CD4-positive, CD25-positive, alpha-beta regulatory T cell (primary cell): Measurements from ENCODE around the gene CCDC88C. TPM values are rescaled to one million over a fixed set of nuclear protein-coding genes. Genes with fewer than 3 reads are reported as not detected.

Source experiments
- ATAC-seq, 2 donors: fragments of 150-1000 bp; cut with Tn5 transposase; one replicate each; pipeline ENCODE4 v1.10.0; 2021; ENCODE audit warnings: low read depth in 2 of 2, moderate number of reproducible peaks in 2 of 2, moderate library complexity in 1 of 2
- DNase-seq, 3 donors: peaks; one replicate each; pipeline versions ENCODE4 v3.0.0 to v3.0.0-alpha.2; 2012 to 2022; ENCODE audit warnings: mixed read lengths in 1 of 3
- H3K27ac ChIP-seq: one replicate; pipeline ENCODE4 v1.7.0; 2013; ENCODE audit warnings: mild to moderate bottlenecking, low read length; ENCODE audit not compliant: insufficient read depth, poor library complexity, severe bottlenecking
- H3K27me3 ChIP-seq: one replicate; pipeline ENCODE4 v1.7.0; 2013; ENCODE audit warnings: low read length; ENCODE audit not compliant: control insufficient read depth, insufficient read depth
- H3K36me3 ChIP-seq: one replicate; pipeline ENCODE4 v1.7.0; 2013; ENCODE audit warnings: mild to moderate bottlenecking, low read length, moderate library complexity; ENCODE audit not compliant: control insufficient read depth, insufficient read depth
- H3K4me1 ChIP-seq: 2 replicates; pipeline ENCODE4 v1.7.0; 2013; ENCODE audit warnings: mild to moderate bottlenecking, low read length; ENCODE audit not compliant: insufficient read depth, control insufficient read depth, poor library complexity, severe bottlenecking
- H3K4me3 ChIP-seq: one replicate; pipeline ENCODE4 v1.7.0; 2013; ENCODE audit warnings: low read depth, mild to moderate bottlenecking, low read length, moderate library complexity
- H3K9me3 ChIP-seq, 2 experiments: 1 replicate in 1 of 2; 2 replicates in 1 of 2; pipeline ENCODE4 v1.7.0; 2013; ENCODE audit warnings: low read length in 2 of 2, mild to moderate bottlenecking in 1 of 2, moderate library complexity in 1 of 2; ENCODE audit not compliant: control insufficient read depth in 2 of 2
- H3K27ac Mint-ChIP-seq, 3 donors: one replicate each; pipeline ENCODE4 v1.8.0; 2020 to 2022; ENCODE audit warnings: mild to moderate bottlenecking in 3 of 3, mixed read lengths in 3 of 3, moderate library complexity in 2 of 3
- H3K27me3 Mint-ChIP-seq: one replicate; pipeline ENCODE4 v1.8.0; 2022; ENCODE audit warnings: mild to moderate bottlenecking, mixed read lengths
- H3K36me3 Mint-ChIP-seq: one replicate; pipeline ENCODE4 v1.8.0; 2020; ENCODE audit warnings: mixed read lengths
- H3K4me1 Mint-ChIP-seq, 4 donors: one replicate each; pipeline ENCODE4 v1.8.0; 2020 to 2022; ENCODE audit warnings: mixed read lengths in 4 of 4, mild to moderate bottlenecking in 1 of 4
- H3K4me3 Mint-ChIP-seq, 4 donors: one replicate each; pipeline ENCODE4 v1.8.0; 2020 to 2022; ENCODE audit warnings: mild to moderate bottlenecking in 4 of 4, mixed read lengths in 4 of 4, moderate library complexity in 3 of 4
- H3K9me3 Mint-ChIP-seq, 7 donors: one replicate each; pipeline ENCODE4 v1.8.0; 2020 to 2022; ENCODE audit warnings: mixed read lengths in 7 of 7, mild to moderate bottlenecking in 3 of 7, moderate library complexity in 2 of 7
- polyA plus RNA-seq, 4 donors: library from polyadenylated mRNA; unstranded; fragments of 300-500 nt; fragmentation: Illumina TruSeq; gene quantifications; one replicate each; pipeline ENCODE4 v1.2.3, GENCODE V29; 2021
- total RNA-seq: library from RNA; stranded (reverse); gene quantifications from one replicate; pipeline ENCODE4 v1.2.3, GENCODE V29; 2022

The CCDC88C gene
- total and polyA plus RNA-seq, 5 donors from 2014 or later, result 25.9 to 466 (median 31.8) TPM

DNA sequence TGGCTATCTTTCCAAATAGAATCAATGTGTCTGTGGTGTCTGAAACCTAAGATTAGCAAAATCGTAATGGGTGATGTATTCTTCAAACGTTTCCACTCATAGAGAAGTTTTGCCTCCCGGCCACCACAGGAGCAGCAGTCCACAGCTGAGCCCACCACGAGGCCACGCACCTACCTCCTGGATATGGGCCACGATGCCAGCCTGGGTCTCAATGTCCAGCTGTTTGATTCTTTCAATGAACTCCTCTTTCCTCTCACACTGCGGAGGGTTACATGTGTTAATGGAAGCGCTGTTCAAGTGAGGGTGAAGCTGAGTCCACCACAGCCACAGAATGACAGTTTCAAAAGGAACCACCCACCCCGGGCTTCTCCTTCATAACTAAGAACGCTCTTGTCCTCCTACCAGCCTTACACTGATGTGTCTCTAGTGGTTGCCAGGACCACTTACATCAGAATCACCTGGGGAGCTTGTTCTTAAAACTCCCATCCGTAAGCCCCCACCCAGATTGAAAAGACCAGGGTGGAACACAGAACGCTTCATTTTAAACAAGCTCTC is 75.3 kb downstream of the CCDC88C start:
- peak overlapping the region in 1 of 4 donors; percentile 86 for H3K4me3 Mint-ChIP-seq
- Histone ChIP-seq H3K27ac (no peak overlapping the region), H3K27me3 (no peaks in the 10 kb centered on the region), H3K9me3 (no peaks in the 10 kb centered on the region), H3K36me3 (peaks cover 68% of the 10 kb centered on the region), H3K4me1 (peaks cover 17% of the 10 kb centered on the region), H3K4me3 (no peak overlapping the region)
- DNase-seq, result no peak
- H3K4me1 Mint-ChIP-seq, result peaks cover 14 to 51% (median 23%) of the 10 kb centered on the region in 4 donors
- peaks cover 5% of the 10 kb centered on the region for H3K27me3 Mint-ChIP-seq
- no peaks in the 10 kb centered on the region for H3K9me3 Mint-ChIP-seq
- no peak for ATAC-seq
- H3K36me3 Mint-ChIP-seq, result peaks cover 38% of the 10 kb centered on the region
- peak overlapping the region; percentile 42 to 56 (median 52) for H3K27ac Mint-ChIP-seq

DNA sequence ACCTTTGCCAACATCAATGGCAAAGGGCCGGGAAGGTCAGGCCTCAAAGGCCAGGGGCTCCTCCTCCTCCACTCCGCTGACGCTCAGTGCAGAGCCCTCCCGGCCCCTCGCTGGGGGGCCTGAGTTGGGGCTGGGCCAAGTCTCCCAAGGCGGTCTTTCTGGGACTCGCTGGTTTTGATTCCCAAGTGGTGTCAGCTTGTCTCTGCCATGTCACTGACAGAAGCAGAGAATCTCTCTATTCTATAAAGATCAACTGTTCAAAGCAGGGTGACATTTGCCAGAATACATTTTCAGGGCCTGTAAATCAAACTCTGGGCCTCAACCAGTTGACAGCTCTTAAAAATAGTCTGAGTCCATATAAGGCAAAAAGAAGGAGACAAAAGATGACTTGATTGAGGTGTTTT is 75.9 kb downstream of the CCDC88C start:
- Mint-ChIP-seq H3K36me3 (peaks cover 33% of the 10 kb centered on the region), H3K27ac (peak overlapping the region in 2 of 3 donors; percentile 23 to 52), H3K27me3 (no peaks in the 10 kb centered on the region), H3K9me3 (no peaks in the 10 kb centered on the region), H3K4me1 (peaks cover 9 to 45% (median 18%) of the 10 kb centered on the region in 4 donors), H3K4me3 (no peak overlapping the region)
- H3K4me1 ChIP-seq, result peaks cover 12% of the 10 kb centered on the region
- peaks cover 73% of the 10 kb centered on the region for H3K36me3 ChIP-seq
- H3K4me3 ChIP-seq, result no peak overlapping the region
- H3K27me3 ChIP-seq, result no peaks in the 10 kb centered on the region
- DNase-seq (no peak), ATAC-seq (no peak)
- peak overlapping the region; percentile 51 for H3K27ac ChIP-seq
- H3K9me3 ChIP-seq, result no peaks in the 10 kb centered on the region

DNA sequence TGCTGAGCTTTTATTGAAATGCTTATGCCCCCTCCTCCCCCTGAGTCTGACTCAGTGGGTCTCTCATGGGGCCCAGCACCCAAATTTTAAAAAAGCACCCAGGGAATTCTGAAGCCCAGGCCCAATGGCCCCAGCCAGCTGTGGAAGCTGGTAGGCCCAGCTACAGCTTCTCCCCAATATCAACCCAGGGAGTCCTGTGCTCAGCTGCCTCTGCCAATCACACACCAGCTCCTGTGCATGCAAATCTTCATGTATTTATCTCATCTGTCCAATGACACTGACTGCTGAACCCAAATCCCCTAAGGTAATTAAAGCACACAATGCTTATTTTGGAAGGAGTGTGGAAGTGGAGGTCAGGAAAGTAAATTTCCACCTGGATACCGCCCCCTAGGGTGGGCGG is 76.3 kb downstream of the CCDC88C start:
- ATAC-seq (no peak), DNase-seq (no peak)
- Mint-ChIP-seq H3K36me3 (peaks cover 33% of the 10 kb centered on the region), H3K9me3 (no peaks in the 10 kb centered on the region), H3K4me1 (peaks cover 9 to 41% (median 16%) of the 10 kb centered on the region in 4 donors), H3K4me3 (no peak overlapping the region), H3K27me3 (no peaks in the 10 kb centered on the region), H3K27ac (peak overlapping the region in 1 of 3 donors; percentile 52)
- H3K27ac ChIP-seq, result peak overlapping the region; percentile 51
- H3K9me3 ChIP-seq, result no peaks in the 10 kb centered on the region
- H3K4me3 ChIP-seq, result no peak overlapping the region
- H3K4me1 ChIP-seq, result peaks cover 10% of the 10 kb centered on the region
- H3K36me3 ChIP-seq, result peaks cover 77% of the 10 kb centered on the region
- H3K27me3 ChIP-seq, result no peaks in the 10 kb centered on the region

DNA sequence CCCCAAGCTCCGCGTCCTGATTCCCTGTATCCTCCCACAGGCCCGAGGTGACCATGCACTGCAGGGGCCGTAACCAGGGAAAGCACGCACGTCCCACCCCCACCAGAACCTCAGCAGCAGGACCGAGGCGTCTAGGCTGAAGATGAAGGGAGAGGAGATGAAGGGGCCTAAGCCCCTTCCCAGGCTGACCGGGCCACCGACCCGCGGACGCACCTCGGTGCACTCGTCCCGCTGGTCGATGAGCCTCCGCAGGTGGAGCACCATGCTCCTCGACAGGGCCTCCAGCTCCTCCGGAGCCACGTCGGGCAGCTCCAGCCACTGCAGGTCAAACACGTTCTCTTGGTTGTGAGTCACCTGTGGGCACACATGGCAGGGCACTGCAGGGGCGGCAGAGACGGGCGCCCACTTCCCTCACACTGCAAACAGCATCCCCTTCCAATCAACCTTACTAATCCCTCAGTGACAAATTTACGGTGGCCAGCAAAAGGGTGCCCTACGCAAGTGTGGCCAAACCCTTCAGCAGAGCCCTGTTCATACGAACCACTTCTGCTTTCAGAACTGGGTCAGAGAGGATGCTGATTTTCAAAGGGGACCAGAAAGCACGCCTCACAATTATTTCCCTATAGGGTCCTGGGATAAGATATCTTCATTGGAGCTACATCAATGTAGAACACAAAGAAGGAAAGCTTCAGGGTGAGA is 77.8 kb downstream of the CCDC88C start:
- Histone ChIP-seq H3K4me3 (no peak overlapping the region), H3K27ac (no peak overlapping the region), H3K9me3 (no peaks in the 10 kb centered on the region), H3K36me3 (peaks cover 89% of the 10 kb centered on the region), H3K4me1 (no peaks in the 10 kb centered on the region), H3K27me3 (no peaks in the 10 kb centered on the region)
- Mint-ChIP-seq H3K27ac (peak overlapping the region in 1 of 3 donors; percentile 72), H3K27me3 (no peaks in the 10 kb centered on the region), H3K4me3 (no peak overlapping the region), H3K9me3 (no peaks in the 10 kb centered on the region), H3K4me1 (peaks cover 5 to 34% (median 9%) of the 10 kb centered on the region in 4 donors), H3K36me3 (peaks cover 38% of the 10 kb centered on the region)
- ATAC-seq (no peak), DNase-seq (no peak)

DNA sequence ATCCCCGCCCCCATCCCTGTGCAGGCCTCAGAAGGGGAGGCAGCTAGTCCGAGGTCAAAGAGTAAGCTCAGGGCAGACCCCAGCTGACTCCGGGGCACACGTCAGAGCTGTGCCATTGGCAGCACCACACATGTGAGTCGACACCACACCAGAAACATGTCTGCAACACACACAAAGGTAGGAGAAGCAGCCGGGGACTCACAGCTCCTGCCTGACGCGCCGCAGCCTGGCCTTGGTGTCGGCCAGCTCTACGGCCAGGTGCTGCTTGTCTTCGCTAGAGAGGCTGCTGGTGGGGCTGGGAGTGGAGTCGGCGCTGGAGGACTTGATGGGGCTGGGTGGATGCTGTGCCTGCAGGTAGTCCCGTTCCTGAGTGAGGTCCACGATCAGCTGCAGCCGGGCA is 78.5 kb downstream of the CCDC88C start:
- ATAC-seq (no peak), DNase-seq (no peak)
- Histone ChIP-seq H3K4me1 (no peaks in the 10 kb centered on the region), H3K36me3 (peaks cover 96% of the 10 kb centered on the region), H3K27me3 (no peaks in the 10 kb centered on the region), H3K27ac (no peak overlapping the region), H3K9me3 (no peaks in the 10 kb centered on the region), H3K4me3 (no peak overlapping the region)
- Mint-ChIP-seq H3K27ac (peak overlapping the region in 1 of 3 donors; percentile 8), H3K36me3 (peaks cover 36% of the 10 kb centered on the region), H3K9me3 (no peaks in the 10 kb centered on the region), H3K4me1 (peaks cover 5 to 32% (median 7%) of the 10 kb centered on the region in 4 donors), H3K4me3 (no peak overlapping the region), H3K27me3 (no peaks in the 10 kb centered on the region)

DNA sequence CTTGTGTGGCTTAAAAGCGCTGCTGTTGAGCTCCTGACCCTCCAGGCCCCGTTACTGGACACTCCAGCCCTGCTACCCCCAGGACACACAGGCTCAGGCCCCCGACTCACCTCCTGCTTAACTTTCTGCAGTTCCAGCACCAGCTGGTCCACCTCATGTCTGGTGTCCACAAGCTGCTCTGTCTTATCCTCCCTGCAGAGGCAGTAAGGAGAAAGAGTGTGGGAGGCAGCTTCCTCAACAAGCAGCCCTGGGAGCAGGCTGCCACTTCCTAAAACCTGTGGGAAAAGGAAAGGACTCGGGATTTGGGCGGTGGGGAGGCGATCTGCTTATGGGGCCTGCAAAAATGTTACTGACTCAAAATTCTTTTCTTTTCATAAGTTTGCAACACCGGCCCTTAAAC is 79.2 kb downstream of the CCDC88C start:
- no peak for DNase-seq
- peaks cover 3% of the 10 kb centered on the region for H3K4me1 ChIP-seq
- H3K36me3 ChIP-seq, result peaks cover 100% of the 10 kb centered on the region
- H3K4me3 Mint-ChIP-seq, result no peak overlapping the region
- H3K27ac ChIP-seq, result peak overlapping the region; percentile 23
- no peaks in the 10 kb centered on the region for H3K27me3 ChIP-seq
- no peak overlapping the region for H3K4me3 ChIP-seq
- H3K27me3 Mint-ChIP-seq, result no peaks in the 10 kb centered on the region
- H3K4me1 Mint-ChIP-seq, result peaks cover 5 to 31% (median 9%) of the 10 kb centered on the region in 4 donors
- H3K27ac Mint-ChIP-seq, result no peak overlapping the region
- no peaks in the 10 kb centered on the region for H3K9me3 Mint-ChIP-seq
- H3K9me3 ChIP-seq, result no peaks in the 10 kb centered on the region
- peaks cover 38% of the 10 kb centered on the region for H3K36me3 Mint-ChIP-seq
- no peak for ATAC-seq

DNA sequence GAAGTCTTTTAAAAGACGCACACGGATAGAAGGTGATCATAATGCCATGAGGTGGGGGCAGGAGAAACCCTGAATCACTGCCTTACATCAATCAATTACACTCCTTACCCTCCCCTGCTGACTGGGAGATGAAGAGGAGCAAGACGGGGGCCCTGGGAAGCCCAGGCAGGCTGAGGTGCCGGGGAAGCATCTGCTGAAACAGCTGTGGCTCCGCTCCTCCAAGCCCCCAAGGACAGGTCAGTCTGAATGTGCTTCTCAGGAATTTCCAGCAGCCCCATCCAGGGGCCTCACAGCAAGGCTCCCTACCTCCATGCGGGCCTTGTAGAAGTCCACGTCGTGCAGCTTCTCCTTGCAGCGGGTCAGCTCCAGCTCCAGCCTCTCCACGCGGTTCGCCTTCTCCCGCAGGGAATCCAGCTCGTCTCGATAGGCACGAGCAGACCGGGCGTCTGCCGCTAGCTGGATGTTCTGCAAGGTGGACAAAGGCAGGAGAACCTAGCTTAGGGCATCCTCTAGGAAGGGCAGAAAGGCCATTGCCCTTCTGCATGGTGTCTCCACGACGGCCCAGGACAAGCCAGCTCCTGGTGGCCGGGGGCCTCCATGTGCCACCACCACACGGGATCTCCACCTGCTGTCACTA is 79.8 kb downstream of the CCDC88C start:
- Histone ChIP-seq H3K27me3 (no peaks in the 10 kb centered on the region), H3K36me3 (peaks cover 97% of the 10 kb centered on the region), H3K9me3 (no peaks in the 10 kb centered on the region), H3K27ac (peak overlapping the region; percentile 23), H3K4me3 (no peak overlapping the region), H3K4me1 (peaks cover 9% of the 10 kb centered on the region)
- H3K27ac Mint-ChIP-seq, result peak overlapping the region in 1 of 3 donors; percentile 83
- ATAC-seq (no peak), DNase-seq (no peak)
- no peak overlapping the region for H3K4me3 Mint-ChIP-seq
- peaks cover 43% of the 10 kb centered on the region for H3K36me3 Mint-ChIP-seq
- no peaks in the 10 kb centered on the region for H3K27me3 Mint-ChIP-seq
- H3K4me1 Mint-ChIP-seq, result peaks cover 5 to 34% (median 15%) of the 10 kb centered on the region in 4 donors
- H3K9me3 Mint-ChIP-seq, result no peaks in the 10 kb centered on the region
